Upper lobe of left lung (tissue), 6 donors: ENCODE results near the gene DTNA. TPM values are rescaled to one million over a fixed set of nuclear protein-coding genes. Genes with fewer than 3 reads are reported as not detected.

ENCODE experiments used
- ATAC-seq, 2 donors: fragments of 200-7000 bp; cut with Tn5 transposase; one replicate each; pipeline ENCODE4 v1.9.1; 2022; ENCODE audit warnings: mild to moderate bottlenecking in 2 of 2, moderate library complexity in 2 of 2; ENCODE audit not compliant: low FRiP score in 2 of 2
- DNase-seq, 2 donors: peaks; one replicate each; pipeline ENCODE4 v3.0.0-alpha.2; 2019 to 2020
- H3K27ac ChIP-seq, 4 donors: fragments of 200-600 bp; sonication (generic); one replicate each; pipeline ENCODE4 v1.5.1; 2016 to 2019
- H3K27me3 ChIP-seq, 4 donors: fragments of 200-600 bp; sonication (generic); one replicate each; pipeline ENCODE4 v1.5.1; 2017 to 2019
- H3K36me3 ChIP-seq, 4 donors: fragments of 200-600 bp; sonication (generic); one replicate each; pipeline ENCODE4 v1.5.1; 2016 to 2019
- H3K4me1 ChIP-seq, 4 donors: fragments of 200-600 bp; sonication (generic); one replicate each; pipeline ENCODE4 v1.5.1; 2018 to 2019
- H3K4me3 ChIP-seq, 4 donors: fragments of 200-600 bp; sonication (generic); one replicate each; pipeline ENCODE4 v1.5.1; 2017 to 2019; ENCODE audit warnings: mild to moderate bottlenecking in 2 of 4, moderate library complexity in 1 of 4
- H3K9me3 ChIP-seq, 4 donors: fragments of 200-600 bp; sonication (generic); one replicate each; pipeline ENCODE4 v1.5.1; 2018 to 2019
- EP300 ChIP-seq, 4 donors: sonication (generic); formaldehyde crosslinking; IDR thresholded peaks; one replicate each; pipeline ENCODE4 v1.5.1; 2017; ENCODE audit warnings: antibody characterized with exemption in 4 of 4, control low read depth in 2 of 4
- POLR2A ChIP-seq, 4 donors: fragments of 450-650 bp; IDR thresholded peaks; one replicate each; pipeline ENCODE4 v1.5.1; 2016 to 2017; ENCODE audit warnings: antibody characterized with exemption in 4 of 4, mild to moderate bottlenecking in 2 of 4
- POLR2AphosphoS5 ChIP-seq, 2 donors: sonication (generic); formaldehyde crosslinking; IDR thresholded peaks; one replicate each; pipeline ENCODE4 v1.5.1; 2017; ENCODE audit warnings: antibody characterized with exemption in 2 of 2
- WGBS, 2 donors: methylation state at CpG; one replicate each; pipeline ENCODE4 v1.1.5; 2017 to 2018; 5-methylcytosine and 5-hydroxymethylcytosine counted together
- total RNA-seq, 6 donors: library from RNA; depleted of rRNA in 4 of 6; stranded (reverse); fragments of >200 nt in 4 of 6; gene quantifications; one replicate each; pipeline versions ENCODE4 v1.1.0 to v1.2.1, GENCODE V29; 2016 to 2021
- TF ChIP-seq, protein P1 (sequence below), 6 experiments: fragments of 450-650 bp in 4 of 6; fragments of 200-600 bp in 2 of 6; sonication (generic) in 2 of 6; IDR thresholded peaks; one replicate each; pipeline ENCODE4 v1.5.1; 2016 to 2019; ENCODE audit warnings: antibody characterized with exemption in 6 of 6
- donor health status: DM: no; HTN: no; CAD: no; lungs with moderate emphysema.
- donor health status: DM: no; HTN: yes; CAD: no; lungs with severe emphysema.

The DTNA gene
- total RNA-seq, 6 donors from 2014 or later, result 7.2 to 25.1 (median 16.7) TPM

DNA sequence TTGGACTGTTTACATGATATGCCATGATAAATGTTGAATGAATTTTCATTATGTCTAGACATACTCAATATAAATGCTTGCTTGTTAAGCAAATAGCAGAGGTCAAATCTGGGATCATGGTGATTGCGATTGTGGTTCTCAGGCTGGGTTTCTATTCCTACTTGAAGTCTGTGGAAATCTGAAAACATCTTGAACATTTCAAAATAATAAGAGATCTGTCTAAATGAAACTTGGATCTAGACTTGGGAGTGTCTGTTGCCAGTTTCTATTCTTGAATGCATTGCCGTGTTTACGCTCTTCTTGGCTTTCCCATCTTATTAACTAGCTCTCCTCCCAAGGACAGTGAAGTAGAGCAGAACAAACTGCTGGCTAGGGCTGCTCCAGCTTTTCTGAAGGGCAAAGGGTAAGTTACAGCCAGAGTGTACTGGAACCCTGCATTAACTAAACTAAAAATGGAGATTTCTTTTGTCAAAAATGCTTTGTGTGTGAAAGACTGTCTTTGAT lies 127.7 kb downstream of the DTNA start:
- peak; percentile 56 to 63 for ATAC-seq
- H3K36me3 ChIP-seq, result no peaks in the 10 kb centered on the region
- peaks cover 0 to 5% (median 0%) of the 10 kb centered on the region in 4 donors for H3K4me1 ChIP-seq
- TF ChIP-seq EP300 (IDR thresholded peaks at IDR 0.05) (no peak), POLR2A (IDR thresholded peaks at IDR 0.05) (no peak), POLR2AphosphoS5 (IDR thresholded peaks at IDR 0.05) (no peak)
- TF ChIP-seq, protein P1, sequence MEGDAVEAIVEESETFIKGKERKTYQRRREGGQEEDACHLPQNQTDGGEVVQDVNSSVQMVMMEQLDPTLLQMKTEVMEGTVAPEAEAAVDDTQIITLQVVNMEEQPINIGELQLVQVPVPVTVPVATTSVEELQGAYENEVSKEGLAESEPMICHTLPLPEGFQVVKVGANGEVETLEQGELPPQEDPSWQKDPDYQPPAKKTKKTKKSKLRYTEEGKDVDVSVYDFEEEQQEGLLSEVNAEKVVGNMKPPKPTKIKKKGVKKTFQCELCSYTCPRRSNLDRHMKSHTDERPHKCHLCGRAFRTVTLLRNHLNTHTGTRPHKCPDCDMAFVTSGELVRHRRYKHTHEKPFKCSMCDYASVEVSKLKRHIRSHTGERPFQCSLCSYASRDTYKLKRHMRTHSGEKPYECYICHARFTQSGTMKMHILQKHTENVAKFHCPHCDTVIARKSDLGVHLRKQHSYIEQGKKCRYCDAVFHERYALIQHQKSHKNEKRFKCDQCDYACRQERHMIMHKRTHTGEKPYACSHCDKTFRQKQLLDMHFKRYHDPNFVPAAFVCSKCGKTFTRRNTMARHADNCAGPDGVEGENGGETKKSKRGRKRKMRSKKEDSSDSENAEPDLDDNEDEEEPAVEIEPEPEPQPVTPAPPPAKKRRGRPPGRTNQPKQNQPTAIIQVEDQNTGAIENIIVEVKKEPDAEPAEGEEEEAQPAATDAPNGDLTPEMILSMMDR (IDR thresholded peaks at IDR 0.05), result no peak
- H3K27me3 ChIP-seq, result no peaks in the 10 kb centered on the region
- no peak overlapping the region for H3K4me3 ChIP-seq
- H3K9me3 ChIP-seq, result no peaks in the 10 kb centered on the region
- DNase-seq, result no peak
- WGBS, 2 donors, result 34 to 48% methylated on average over 3 of the region's 3 CpGs
- peak overlapping the region in 1 of 4 donors; percentile 23 for H3K27ac ChIP-seq

DNA sequence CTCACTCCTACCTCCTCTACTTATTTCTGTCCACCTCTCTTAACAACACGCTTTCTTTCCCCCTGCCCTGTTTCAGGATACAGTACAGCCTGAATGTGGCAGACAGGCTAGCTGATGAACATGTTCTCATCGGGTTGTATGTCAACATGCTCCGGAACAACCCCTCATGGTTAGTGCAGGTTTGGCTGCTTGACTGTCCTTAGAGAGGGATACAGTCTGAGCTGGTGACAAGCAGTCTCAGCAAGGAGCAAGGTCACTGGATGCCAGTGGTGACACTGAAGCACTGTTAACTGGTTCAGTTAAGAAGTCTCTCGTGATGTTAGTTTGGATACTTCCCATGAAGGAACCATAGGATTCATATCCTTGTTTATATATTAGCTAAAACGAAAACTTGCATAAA lies 128.6 kb downstream of the DTNA start:
- Histone ChIP-seq H3K27me3 (no peaks in the 10 kb centered on the region), H3K4me1 (peaks cover 0 to 5% (median 0%) of the 10 kb centered on the region in 4 donors), H3K9me3 (no peaks in the 10 kb centered on the region), H3K36me3 (no peaks in the 10 kb centered on the region), H3K27ac (peak overlapping the region in 1 of 4 donors; percentile 23), H3K4me3 (no peak overlapping the region)
- DNase-seq (no peak), ATAC-seq (no peak)
- TF ChIP-seq POLR2AphosphoS5 (IDR thresholded peaks at IDR 0.05) (no peak), POLR2A (IDR thresholded peaks at IDR 0.05) (no peak), EP300 (IDR thresholded peaks at IDR 0.05) (no peak)
- TF ChIP-seq, protein P1 (IDR thresholded peaks at IDR 0.05), result no peak
- WGBS, 2 donors, result 71 to 79% methylated on average over 5 of the region's 5 CpGs

DNA sequence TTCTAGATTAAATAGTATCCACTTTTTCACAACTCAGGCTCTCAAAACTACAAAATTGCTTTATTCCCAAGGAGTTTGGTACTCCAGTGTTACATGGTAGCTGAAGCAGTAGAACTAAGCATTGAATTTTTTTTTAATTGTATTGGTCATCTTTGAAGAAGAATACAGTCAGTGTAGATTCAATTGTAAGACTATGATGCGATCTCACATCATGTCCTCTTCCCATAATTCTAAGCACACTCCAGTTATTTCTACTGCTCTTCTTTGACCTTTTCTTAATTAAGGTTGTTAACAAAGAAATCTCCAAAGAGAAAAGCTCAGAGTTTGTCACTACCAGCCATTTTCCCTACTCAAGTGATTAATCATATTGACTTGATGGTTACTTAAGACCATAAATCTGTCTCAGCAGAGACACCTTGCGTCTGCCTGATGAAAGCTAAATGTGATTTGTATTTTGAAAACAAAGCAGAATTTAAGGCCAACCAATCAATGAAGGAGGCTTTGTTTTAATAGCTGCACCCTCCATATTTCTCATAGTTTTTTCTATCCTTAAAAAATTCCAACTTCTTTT lies 130.2 kb downstream of the DTNA start:
- H3K27ac ChIP-seq, result no peak overlapping the region
- peaks cover 0 to 3% (median 0%) of the 10 kb centered on the region in 4 donors for H3K4me1 ChIP-seq
- TF ChIP-seq POLR2AphosphoS5 (IDR thresholded peaks at IDR 0.05) (no peak), POLR2A (IDR thresholded peaks at IDR 0.05) (no peak), EP300 (IDR thresholded peaks at IDR 0.05) (no peak)
- TF ChIP-seq, protein P1 (IDR thresholded peaks at IDR 0.05), result no peak
- 78 to 82% methylated on average over 2 of the region's 2 CpGs for WGBS, 2 donors
- ATAC-seq (no peak), DNase-seq (no peak)
- H3K36me3 ChIP-seq, result no peaks in the 10 kb centered on the region
- H3K4me3 ChIP-seq, result no peak overlapping the region
- H3K9me3 ChIP-seq, result no peaks in the 10 kb centered on the region
- H3K27me3 ChIP-seq, result no peaks in the 10 kb centered on the region

DNA sequence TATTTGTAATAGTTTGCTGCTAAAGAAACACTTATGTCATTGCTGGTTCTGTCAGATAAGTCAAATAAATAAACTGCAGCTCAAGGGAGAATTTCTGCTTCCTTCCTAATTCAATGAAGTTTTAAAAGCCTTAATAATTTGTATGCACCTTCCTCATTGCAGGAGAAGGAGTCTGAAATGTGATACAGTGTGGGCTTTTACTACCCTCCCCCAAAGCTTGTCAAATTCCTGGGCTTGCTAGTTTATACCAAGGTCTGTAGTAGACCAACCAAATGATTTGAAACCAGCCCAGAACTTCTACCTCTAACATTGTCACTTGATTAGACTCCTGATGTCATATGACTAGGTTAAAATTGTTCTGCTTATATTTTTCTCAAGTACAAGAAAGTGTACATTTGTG lies 131.8 kb downstream of the DTNA start:
- Histone ChIP-seq H3K4me1 (no peaks in the 10 kb centered on the region), H3K36me3 (no peaks in the 10 kb centered on the region), H3K27me3 (no peaks in the 10 kb centered on the region), H3K9me3 (no peaks in the 10 kb centered on the region), H3K27ac (no peak overlapping the region), H3K4me3 (no peak overlapping the region)
- TF ChIP-seq POLR2AphosphoS5 (IDR thresholded peaks at IDR 0.05) (no peak), EP300 (IDR thresholded peaks at IDR 0.05) (no peak), POLR2A (IDR thresholded peaks at IDR 0.05) (no peak)
- TF ChIP-seq, protein P1 (IDR thresholded peaks at IDR 0.05), result no peak
- no peak for ATAC-seq
- DNase-seq, result no peak

DNA sequence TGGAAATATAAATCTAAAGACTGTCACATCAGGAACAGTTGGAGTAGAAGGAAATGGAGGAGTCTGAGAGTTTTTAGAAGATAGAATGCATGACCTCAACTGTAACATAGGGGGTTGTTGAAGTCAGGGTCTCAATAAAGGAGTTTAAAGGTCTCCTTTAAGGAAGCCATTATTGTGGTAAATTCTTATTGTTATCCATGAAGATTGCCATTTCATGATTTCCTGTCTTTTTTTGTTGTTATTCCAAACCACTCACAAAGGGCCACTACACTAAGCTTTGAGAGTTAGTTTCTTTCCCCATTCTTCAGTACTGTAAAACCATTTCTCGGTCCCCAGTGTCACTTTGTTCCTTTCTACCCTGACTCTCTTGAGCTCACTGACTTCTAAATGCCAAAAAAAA lies 134.0 kb downstream of the DTNA start:
- H3K4me3 ChIP-seq, result no peak overlapping the region
- no peak for ATAC-seq
- H3K9me3 ChIP-seq, result no peaks in the 10 kb centered on the region
- 88 to 95% methylated on average over 1 of the region's 1 CpG for WGBS, 2 donors
- H3K36me3 ChIP-seq, result no peaks in the 10 kb centered on the region
- no peak for DNase-seq
- TF ChIP-seq, protein P1 (IDR thresholded peaks at IDR 0.05), result no peak
- TF ChIP-seq POLR2AphosphoS5 (IDR thresholded peaks at IDR 0.05) (no peak), EP300 (IDR thresholded peaks at IDR 0.05) (no peak), POLR2A (IDR thresholded peaks at IDR 0.05) (no peak)
- no peaks in the 10 kb centered on the region for H3K27me3 ChIP-seq
- H3K27ac ChIP-seq, result no peak overlapping the region
- no peaks in the 10 kb centered on the region for H3K4me1 ChIP-seq
